Upper lobe of left lung (tissue), 4 donors: Measurements from ENCODE around the gene SEPTIN2.
"Not testable (repeated sequence)": the region's sequence is repeated elsewhere in the genome, so short reads cannot be mapped to it uniquely, and the experiment has no call there.

Source experiments
- EP300 ChIP-seq, 4 donors: sonication (generic); formaldehyde crosslinking; IDR thresholded peaks; one replicate each; pipeline ENCODE4 v1.5.1; 2017; ENCODE audit warnings: antibody characterized with exemption in 4 of 4, control low read depth in 2 of 4
- POLR2A ChIP-seq, 4 donors: fragments of 450-650 bp; IDR thresholded peaks; one replicate each; pipeline ENCODE4 v1.5.1; 2016 to 2017; ENCODE audit warnings: antibody characterized with exemption in 4 of 4, mild to moderate bottlenecking in 2 of 4
- POLR2AphosphoS5 ChIP-seq, 2 donors: sonication (generic); formaldehyde crosslinking; IDR thresholded peaks; one replicate each; pipeline ENCODE4 v1.5.1; 2017; ENCODE audit warnings: antibody characterized with exemption in 2 of 2
- TF ChIP-seq, protein P1 (sequence below), 6 experiments: fragments of 450-650 bp in 4 of 6; fragments of 200-600 bp in 2 of 6; sonication (generic) in 2 of 6; IDR thresholded peaks; one replicate each; pipeline ENCODE4 v1.5.1; 2016 to 2019; ENCODE audit warnings: antibody characterized with exemption in 6 of 6

DNA sequence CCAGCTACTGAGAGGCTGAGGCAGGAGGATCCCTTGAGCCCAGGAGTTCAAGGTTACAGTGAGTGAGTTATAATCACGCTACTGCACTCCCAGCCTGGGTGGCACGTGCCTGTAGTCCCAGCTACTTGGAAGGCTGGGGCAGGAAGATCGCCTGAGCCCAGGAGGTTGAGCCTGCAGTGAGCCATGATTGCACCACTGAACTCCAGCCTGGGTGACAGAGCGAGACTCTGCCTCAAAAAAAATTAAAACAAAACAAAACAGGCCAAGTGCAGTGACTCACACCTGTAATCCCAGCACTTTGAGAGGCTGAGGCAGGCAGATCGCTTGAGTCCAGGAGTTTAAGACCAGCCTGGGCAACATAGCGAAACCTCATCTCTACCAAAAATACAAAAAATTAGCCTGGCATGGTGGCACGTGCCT, 22.3 kb upstream of the SEPTIN2 start:
- TF ChIP-seq, protein P1, sequence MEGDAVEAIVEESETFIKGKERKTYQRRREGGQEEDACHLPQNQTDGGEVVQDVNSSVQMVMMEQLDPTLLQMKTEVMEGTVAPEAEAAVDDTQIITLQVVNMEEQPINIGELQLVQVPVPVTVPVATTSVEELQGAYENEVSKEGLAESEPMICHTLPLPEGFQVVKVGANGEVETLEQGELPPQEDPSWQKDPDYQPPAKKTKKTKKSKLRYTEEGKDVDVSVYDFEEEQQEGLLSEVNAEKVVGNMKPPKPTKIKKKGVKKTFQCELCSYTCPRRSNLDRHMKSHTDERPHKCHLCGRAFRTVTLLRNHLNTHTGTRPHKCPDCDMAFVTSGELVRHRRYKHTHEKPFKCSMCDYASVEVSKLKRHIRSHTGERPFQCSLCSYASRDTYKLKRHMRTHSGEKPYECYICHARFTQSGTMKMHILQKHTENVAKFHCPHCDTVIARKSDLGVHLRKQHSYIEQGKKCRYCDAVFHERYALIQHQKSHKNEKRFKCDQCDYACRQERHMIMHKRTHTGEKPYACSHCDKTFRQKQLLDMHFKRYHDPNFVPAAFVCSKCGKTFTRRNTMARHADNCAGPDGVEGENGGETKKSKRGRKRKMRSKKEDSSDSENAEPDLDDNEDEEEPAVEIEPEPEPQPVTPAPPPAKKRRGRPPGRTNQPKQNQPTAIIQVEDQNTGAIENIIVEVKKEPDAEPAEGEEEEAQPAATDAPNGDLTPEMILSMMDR (IDR thresholded peaks at IDR 0.05) = not testable (repeated sequence)
- TF ChIP-seq POLR2AphosphoS5, POLR2A, EP300 (IDR thresholded peaks at IDR 0.05): not testable (repeated sequence)
